Mesodermal cell (in vitro differentiated cells): ENCODE data around the gene GLDN.
A peak's percentile ranks its signal among the peaks of the same experiment; 100 is the strongest.

Experiments
- H3K27ac ChIP-seq: 2 replicates; pipeline ENCODE4 v1.7.0; 2013; ENCODE audit warnings: mild to moderate bottlenecking, low read depth, low read length, moderate library complexity; ENCODE audit not compliant: severe bottlenecking
- H3K36me3 ChIP-seq: 2 replicates; pipeline ENCODE4 v1.7.1; 2013; ENCODE audit warnings: mild to moderate bottlenecking, low read length, moderate library complexity; ENCODE audit not compliant: control insufficient read depth, insufficient read depth
- H3K4me1 ChIP-seq: one replicate; pipeline ENCODE4 v1.7.1; 2013; ENCODE audit warnings: mild to moderate bottlenecking, low read length; ENCODE audit not compliant: insufficient read depth, control insufficient read depth, poor library complexity, severe bottlenecking
- H3K4me3 ChIP-seq: 2 replicates; pipeline ENCODE4 v1.7.0; 2013; ENCODE audit warnings: low read length, control low read depth, mild to moderate bottlenecking; ENCODE audit not compliant: insufficient read depth, poor library complexity, severe bottlenecking; ENCODE audit errors: extremely low read depth
- H3K9me3 ChIP-seq: 2 replicates; pipeline ENCODE4 v1.7.1; 2013; ENCODE audit warnings: mild to moderate bottlenecking, low read length, moderate library complexity; ENCODE audit not compliant: control insufficient read depth
- WGBS, 2 experiments: methylation state at CpG; one replicate each; pipeline ENCODE4 v1.1.5; 2013; ENCODE audit warnings: missing lambda C conversion rate in 2 of 2; ENCODE audit not compliant: insufficient coverage in 2 of 2; 5-methylcytosine and 5-hydroxymethylcytosine counted together

GLDN gene

DNA sequence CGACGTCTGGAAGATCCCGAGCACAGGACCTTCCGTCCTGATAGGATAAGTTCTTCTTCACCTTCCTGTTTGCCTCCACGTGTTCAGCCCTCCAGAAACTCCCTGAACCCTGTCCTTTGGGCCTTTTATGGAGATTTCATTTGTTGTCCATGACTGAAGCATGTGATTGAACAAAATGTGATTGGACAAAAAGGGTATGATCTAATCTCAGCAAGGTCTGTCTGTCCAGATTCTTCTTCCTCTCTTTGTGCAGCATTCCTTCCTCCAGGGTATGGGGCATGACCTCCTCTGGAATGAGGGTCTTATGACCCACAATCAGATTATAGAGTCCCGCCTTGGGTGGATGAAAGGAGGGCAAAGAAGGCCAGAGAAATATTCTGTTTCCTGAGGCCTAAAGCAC is 3.0 kb upstream of the GLDN start, which contains the start of gene CYP19A1:
CYP19A1 (minus strand) TSS at position 101 of the 400 bp plus-strand sequence. CDS start 95,684 bp downstream, outside the sequence.
- no peaks in the 10 kb centered on the region for H3K36me3 ChIP-seq
- H3K4me1 ChIP-seq, result no peaks in the 10 kb centered on the region
- 97 to 100% methylated on average over 4 to 6 of the region's 6 CpGs for WGBS, 2 experiments
- H3K4me3 ChIP-seq, result no peak within 1 kb of the TSS
- no peak within 1 kb of the TSS for H3K27ac ChIP-seq
- H3K9me3 ChIP-seq, result no peaks in the 10 kb centered on the region

DNA sequence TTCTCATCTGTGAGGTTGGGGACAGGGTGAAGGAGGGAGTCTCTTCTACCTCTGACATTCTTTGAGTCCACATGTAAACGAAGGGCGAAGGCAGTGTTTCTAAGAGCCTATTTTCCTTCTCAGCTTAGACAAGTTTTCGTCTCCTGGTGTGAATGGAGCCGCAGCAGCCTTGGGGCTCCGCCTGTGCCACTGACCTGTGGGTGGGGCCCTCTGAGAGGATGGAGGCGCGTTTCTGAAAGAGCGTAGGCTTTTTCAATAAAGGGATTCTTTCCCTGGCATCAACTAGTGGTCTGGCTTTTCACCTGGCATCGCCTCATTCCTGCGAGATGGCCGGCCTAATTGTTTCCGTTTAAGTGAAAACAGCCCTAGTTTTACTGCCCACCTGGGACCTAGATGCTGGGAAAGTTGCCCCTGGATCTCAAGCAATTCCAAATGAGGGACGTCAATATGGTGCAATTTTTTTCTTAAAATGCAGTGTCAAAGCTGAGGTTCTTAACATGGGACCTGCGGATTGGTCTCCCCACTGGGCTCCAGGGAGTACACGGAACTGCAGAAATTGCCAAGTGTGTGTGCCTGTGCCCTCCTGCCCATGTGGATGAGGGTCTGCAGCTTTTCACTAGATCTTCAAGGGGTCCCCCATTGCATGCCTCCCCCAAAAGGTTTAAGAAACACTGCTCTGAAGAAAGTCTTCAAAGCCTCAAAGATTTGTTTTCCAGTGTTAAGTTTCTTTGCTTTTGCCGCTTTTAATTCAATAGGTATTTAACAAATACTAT is 958 bp downstream of the GLDN start:
- Histone ChIP-seq H3K9me3 (no peaks in the 10 kb centered on the region), H3K4me1 (no peaks in the 10 kb centered on the region), H3K27ac (no peak overlapping the region), H3K36me3 (no peaks in the 10 kb centered on the region), H3K4me3 (peak overlapping the region; percentile 29)
- 68 to 73% methylated on average over 10 to 16 of the region's 16 CpGs for WGBS, 2 experiments

DNA sequence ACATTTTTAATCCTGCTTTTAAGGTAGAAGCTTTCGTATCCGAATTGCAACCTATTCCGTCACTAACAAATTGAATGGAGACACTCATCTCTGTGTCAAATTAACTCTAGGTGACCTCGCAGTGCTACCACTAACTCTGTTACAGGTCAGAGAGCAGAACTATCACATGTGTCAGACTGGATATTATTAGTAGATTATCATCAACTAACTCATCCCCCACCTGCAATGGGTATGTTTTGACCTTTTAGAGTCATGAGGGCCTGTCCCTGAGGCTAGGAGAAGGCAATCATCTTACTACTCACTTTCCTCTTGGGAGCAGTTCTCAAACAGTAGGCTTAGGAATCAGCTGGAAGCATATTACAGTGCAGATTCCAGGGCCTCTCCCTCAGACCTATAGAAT is 2.0 kb downstream of the GLDN start:
- H3K36me3 ChIP-seq, result no peaks in the 10 kb centered on the region
- 90 to 95% methylated on average over 3 to 4 of the region's 4 CpGs for WGBS, 2 experiments
- H3K4me3 ChIP-seq, result no peak overlapping the region
- H3K4me1 ChIP-seq, result no peaks in the 10 kb centered on the region
- no peaks in the 10 kb centered on the region for H3K9me3 ChIP-seq
- no peak overlapping the region for H3K27ac ChIP-seq

DNA sequence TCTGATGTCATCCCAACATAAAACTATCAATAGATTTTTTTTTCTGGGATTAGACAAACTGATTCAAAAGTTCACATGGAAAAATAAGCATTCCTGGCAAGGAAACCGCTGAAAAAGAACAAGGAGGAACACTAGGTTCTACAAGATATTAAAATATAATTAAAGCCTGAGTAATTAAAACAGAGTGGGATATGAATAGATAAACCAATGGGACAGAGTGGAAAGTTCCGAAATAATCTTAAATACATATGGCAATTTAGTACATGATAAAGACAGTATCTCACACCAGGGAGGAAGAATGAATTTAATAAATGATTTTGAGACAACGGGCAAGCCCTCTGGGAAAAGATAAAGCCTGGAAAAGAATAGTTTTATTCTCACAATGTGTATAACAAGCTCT is 4.7 kb downstream of the GLDN start:
- Histone ChIP-seq H3K36me3 (no peaks in the 10 kb centered on the region), H3K4me3 (no peak overlapping the region), H3K9me3 (no peaks in the 10 kb centered on the region), H3K4me1 (no peaks in the 10 kb centered on the region), H3K27ac (no peak overlapping the region)
- WGBS, 2 experiments, result no CpG with 5 or more reads among the region's 3 CpGs

DNA sequence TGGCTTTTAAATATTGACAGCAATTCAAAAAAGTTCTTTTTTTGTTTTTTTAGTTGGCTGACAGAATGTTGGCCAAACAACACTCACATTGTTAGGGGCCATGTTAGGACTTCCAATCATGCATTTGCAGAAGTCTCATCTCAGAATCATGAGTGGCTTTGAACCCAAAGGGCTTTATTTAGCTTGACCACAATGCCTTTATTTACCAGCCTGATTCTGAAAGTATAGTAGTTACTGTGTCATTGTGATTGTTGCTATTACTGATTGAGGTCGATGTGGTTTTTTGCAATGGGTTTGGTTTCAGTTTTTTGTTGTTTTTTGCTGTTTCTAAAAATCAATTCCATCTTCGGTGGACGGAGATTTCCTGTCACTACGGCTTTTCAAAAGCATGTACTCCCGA is 7.2 kb downstream of the GLDN start:
- no peak overlapping the region for H3K27ac ChIP-seq
- H3K36me3 ChIP-seq, result no peaks in the 10 kb centered on the region
- H3K4me3 ChIP-seq, result no peak overlapping the region
- H3K4me1 ChIP-seq, result no peaks in the 10 kb centered on the region
- no peaks in the 10 kb centered on the region for H3K9me3 ChIP-seq
- WGBS, 2 experiments, result 100% methylated on average over 2 of the region's 5 CpGs; no CpG with 5 or more reads in 1 of the 2 experiments

DNA sequence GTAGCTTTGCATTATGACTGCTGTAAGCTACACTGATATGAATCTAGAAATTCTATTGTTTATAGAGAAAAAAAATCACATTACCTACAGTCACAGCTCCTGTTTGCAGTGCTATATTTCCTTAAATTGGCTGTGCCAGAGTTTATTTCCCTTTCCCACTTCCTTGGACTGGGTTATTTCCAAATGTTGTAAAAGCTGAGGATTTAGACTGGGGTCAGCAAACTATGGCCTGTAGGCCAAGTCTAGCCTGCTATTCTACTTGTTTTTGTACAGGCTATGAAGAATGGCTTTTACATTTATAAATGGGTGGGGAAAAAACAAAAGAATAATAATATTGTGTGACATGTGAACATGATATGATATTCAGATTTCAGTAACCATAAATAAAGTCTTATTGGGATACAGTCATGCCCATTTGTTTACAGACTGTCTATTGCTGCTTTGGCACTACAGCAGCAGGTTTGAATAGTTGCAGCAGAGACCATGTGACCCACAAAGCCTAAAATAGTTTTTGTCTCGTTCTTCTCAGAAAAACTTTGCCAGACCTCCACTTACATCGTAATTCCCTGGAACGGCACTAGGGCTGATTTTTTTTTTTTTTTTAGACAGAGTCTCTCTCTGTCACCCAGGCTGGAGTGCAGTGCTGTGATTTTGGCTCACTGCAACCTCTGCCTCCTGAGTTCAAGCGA is 7.8 kb downstream of the GLDN start:
- no peak overlapping the region for H3K27ac ChIP-seq
- 60 to 100% methylated on average over 1 to 2 of the region's 4 CpGs for WGBS, 2 experiments
- H3K4me3 ChIP-seq, result no peak overlapping the region

GRCh38 chr15:51350723-51351122 is 9.3 kb downstream of the GLDN start:
- Histone ChIP-seq H3K27ac (no peak overlapping the region), H3K36me3 (no peaks in the 10 kb centered on the region), H3K9me3 (no peaks in the 10 kb centered on the region), H3K4me3 (no peak overlapping the region), H3K4me1 (no peaks in the 10 kb centered on the region)
- WGBS, 2 experiments, result 100% methylated on average over 1 of the region's 3 CpGs

More for the DNA sequence above, 7.8 kb downstream of the GLDN start:
- H3K36me3 ChIP-seq, result no peaks in the 10 kb centered on the region
- H3K4me1 ChIP-seq, result no peaks in the 10 kb centered on the region
- no peaks in the 10 kb centered on the region for H3K9me3 ChIP-seq

- no peaks in the 10 kb centered on the region for H3K9me3 ChIP-seq
- H3K27ac ChIP-seq, result no peak overlapping the region
- H3K36me3 ChIP-seq, result no peaks in the 10 kb centered on the region
- WGBS, 2 experiments, result 100% methylated on average over 1 of the region's 2 CpGs; no CpG with 5 or more reads in 1 of the 2 experiments
- H3K4me1 ChIP-seq, result no peaks in the 10 kb centered on the region
- no peak overlapping the region for H3K4me3 ChIP-seq
These were observed 12.5 kb downstream of the GLDN start for GRCh38 chr15:51353976-51354375.

DNA sequence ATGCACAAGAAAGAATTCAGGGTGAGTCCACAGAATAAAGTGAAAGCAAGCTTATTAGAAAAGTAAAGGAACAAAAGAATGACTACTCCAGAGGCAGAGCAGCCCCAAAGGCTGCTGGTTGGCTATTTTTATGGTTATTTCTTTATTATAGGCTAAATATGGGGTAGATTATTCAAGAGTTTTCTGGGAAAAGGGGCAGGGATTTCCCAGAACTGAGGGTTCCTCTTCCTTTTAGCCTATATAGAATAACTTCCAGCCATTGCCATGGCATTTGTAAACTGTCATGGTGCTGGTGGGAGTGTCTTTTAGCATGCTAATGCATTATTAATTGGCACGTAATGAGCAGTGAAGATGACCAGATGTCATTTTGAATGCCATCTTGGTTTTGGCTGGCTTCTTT is 13.6 kb downstream of the GLDN start:
- WGBS, 2 experiments, result no CpG with 5 or more reads among the region's 1 CpG
- H3K27ac ChIP-seq, result no peak overlapping the region

DNA sequence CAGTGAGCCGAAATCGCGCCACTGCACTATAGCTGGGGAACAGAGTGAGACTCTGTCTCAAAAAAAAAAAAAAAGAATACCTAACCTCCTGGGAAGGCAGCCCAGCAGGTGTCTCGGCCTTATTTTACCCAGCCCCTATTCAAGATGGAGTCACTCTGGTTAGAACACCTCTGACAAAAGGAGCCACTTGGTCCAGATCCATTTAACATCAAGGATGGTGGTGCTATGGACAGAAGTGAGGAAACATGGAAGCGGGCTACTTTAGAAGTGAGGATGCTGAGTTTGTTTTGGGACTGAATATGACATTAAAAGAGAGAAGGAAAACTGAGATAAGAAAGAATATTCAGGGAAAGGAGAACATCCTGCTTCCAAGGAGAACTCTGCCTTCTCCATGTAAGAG is 14.7 kb downstream of the GLDN start:
- no peaks in the 10 kb centered on the region for H3K36me3 ChIP-seq
- no peaks in the 10 kb centered on the region for H3K9me3 ChIP-seq
- 97 to 100% methylated on average over 4 to 5 of the region's 5 CpGs for WGBS, 2 experiments
- no peaks in the 10 kb centered on the region for H3K4me1 ChIP-seq
- no peak overlapping the region for H3K4me3 ChIP-seq
- H3K27ac ChIP-seq, result no peak overlapping the region

More for the DNA sequence above, 13.6 kb downstream of the GLDN start:
- Histone ChIP-seq H3K4me3 (no peak overlapping the region), H3K36me3 (no peaks in the 10 kb centered on the region), H3K4me1 (no peaks in the 10 kb centered on the region), H3K9me3 (no peaks in the 10 kb centered on the region)

- H3K4me3 ChIP-seq, result no peak overlapping the region
- no peaks in the 10 kb centered on the region for H3K36me3 ChIP-seq
- WGBS, 2 experiments, result 91 to 97% methylated on average over 6 of the region's 6 CpGs
- no peaks in the 10 kb centered on the region for H3K9me3 ChIP-seq
- no peak overlapping the region for H3K27ac ChIP-seq
- no peaks in the 10 kb centered on the region for H3K4me1 ChIP-seq
These were observed 15.5 kb downstream of the GLDN start for GRCh38 chr15:51356983-51357382.
